GM21360 (cell line): ENCODE results near the gene TAF15.

ENCODE experiments used
- ATAC-seq: cut with Tn5 transposase; IDR thresholded peaks from one replicate; pipeline ENCODE4 v1.9.1; 2021; ENCODE audit warnings: mild to moderate bottlenecking, moderate library complexity; ENCODE audit not compliant: unreplicated experiment

The TAF15 gene

GRCh38 chr17:35786941-35787432, 22.3 kb upstream of the TAF15 start:
- no peak for ATAC-seq

- ATAC-seq = no peak
Observed at GRCh38 chr17:35788477-35789368, 20.6 kb upstream of the TAF15 start.

GRCh38 chr17:35790841-35791240, 18.4 kb upstream of the TAF15 start:
- no peak for ATAC-seq

GRCh38 chr17:35791681-35792350, 17.5 kb upstream of the TAF15 start:
- ATAC-seq = no peak

GRCh38 chr17:35793257-35793656, 16.0 kb upstream of the TAF15 start:
- no peak for ATAC-seq

- ATAC-seq = no peak
Observed at GRCh38 chr17:35795007-35795870, 14.0 kb upstream of the TAF15 start, which contains the start of gene MMP28. Gene MMP28 (minus strand): TSS chr17:35795641. CDS start chr17:35795377, 264 bp downstream.

GRCh38 chr17:35795871-35796265, 13.4 kb upstream of the TAF15 start:
- no peak for ATAC-seq

- no peak for ATAC-seq
Observed at GRCh38 chr17:35796942-35797341, 12.3 kb upstream of the TAF15 start.

GRCh38 chr17:35797370-35797769, 11.9 kb upstream of the TAF15 start:
- ATAC-seq = no peak

GRCh38 chr17:35797918-35798317, 11.4 kb upstream of the TAF15 start:
- no peak for ATAC-seq

GRCh38 chr17:35799942-35800341, 9.3 kb upstream of the TAF15 start:
- ATAC-seq = no peak

- no peak for ATAC-seq
Observed at GRCh38 chr17:35801583-35802224, 7.6 kb upstream of the TAF15 start.

GRCh38 chr17:35804658-35805192, 4.6 kb upstream of the TAF15 start:
- no peak for ATAC-seq

GRCh38 chr17:35807371-35808144, 1.7 kb upstream of the TAF15 start:
- ATAC-seq = no peak

- ATAC-seq = no peak
Observed at GRCh38 chr17:35808240-35808961, 883 bp upstream of the TAF15 start.

- ATAC-seq = no peak
Observed at GRCh38 chr17:35809855-35810461, 674 bp downstream of the TAF15 start.

GRCh38 chr17:35811759-35812158, 2.5 kb downstream of the TAF15 start:
- ATAC-seq = no peak

GRCh38 chr17:35812456-35812855, 3.2 kb downstream of the TAF15 start:
- no peak for ATAC-seq
